ENCODE results near the gene GPR146. TPM values are rescaled to one million over a fixed set of nuclear protein-coding genes. Genes with fewer than 3 reads are reported as not detected.

Gene GPR146
- total and polyA plus RNA-seq, 9 of the 15 experiments (the other 6 are each of a cell fraction or from before 2014, with no cell fraction given) = 0.22 to 3.6 (median 0.64) TPM; not detected in 2

DNA sequence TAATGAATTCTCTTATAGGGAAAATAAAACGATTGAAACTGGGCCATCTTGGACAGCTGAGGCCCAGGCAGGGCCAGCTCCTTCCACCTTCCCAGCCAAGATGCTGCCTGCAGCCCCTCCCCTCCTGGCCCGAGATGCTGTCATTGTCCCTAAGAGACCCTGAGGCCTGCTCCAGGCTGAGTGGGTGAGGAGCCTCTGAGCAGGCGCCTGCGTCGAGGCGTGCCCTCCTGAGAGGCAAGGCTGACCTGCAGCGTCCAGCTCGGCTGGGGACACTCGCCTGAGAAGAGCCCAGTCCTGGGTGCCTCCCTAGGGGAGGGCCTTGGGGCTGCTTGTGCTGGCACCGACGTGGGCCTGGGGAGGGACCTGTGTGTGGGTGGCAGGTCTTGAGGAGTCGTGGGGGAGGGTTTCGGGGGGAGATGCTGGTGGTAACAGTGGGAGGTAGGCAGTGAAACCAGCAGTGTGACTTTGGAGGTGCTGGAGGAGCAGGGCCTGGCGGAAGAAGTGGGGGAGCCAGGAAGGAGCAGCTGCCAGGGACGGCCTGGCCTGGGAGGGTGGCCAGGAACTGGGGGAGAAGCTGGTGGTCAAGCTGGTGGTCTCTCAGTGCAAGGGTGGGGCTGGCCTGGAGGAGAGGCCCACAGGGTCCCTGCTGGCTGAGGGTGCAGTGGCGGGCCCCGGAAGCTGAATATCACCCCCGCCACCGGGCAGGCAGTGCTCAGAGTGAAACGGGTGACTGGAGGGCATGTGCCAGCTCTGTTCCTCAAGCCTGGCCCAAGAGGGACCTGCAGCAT, 7.9 kb downstream of the GPR146 start:
- Histone ChIP-seq H3K4me1 (replicated peaks in 1 of 2; ENCODE audit: control insufficient read depth in 2 of 2, insufficient read depth in 2 of 2, low read length in 2 of 2) (peaks cover 21 to 74% of the 10 kb centered on the region in 2 experiments), H3K27me3 (ENCODE audit: control insufficient read depth in 2 of 2, insufficient read depth in 2 of 2, low read length in 2 of 2) (no peaks in the 10 kb centered on the region), H3K9ac (ENCODE audit: insufficient read depth in 1 of 2, low read depth in 2 of 2, low read length in 2 of 2) (peak overlapping the region in 1 of 2 experiments; percentile 14; a peak in 1 of 4 replicates), H3K36me3 (ENCODE audit: control insufficient read depth, insufficient read depth, low read length) (no peaks in the 10 kb centered on the region), H2AFZ (ENCODE audit: low read depth, low read length) (no peak overlapping the region), H3K27ac (ENCODE audit: extremely low read depth, low read depth, low read length) (no peak overlapping the region), H4K20me1 (replicated peaks; ENCODE audit: control insufficient read depth, insufficient read depth, low read length) (no peaks in the 10 kb centered on the region; the same call in 1 of the 2 replicates), H3K79me2 (ENCODE audit: control insufficient read depth, insufficient read depth, low read length) (peaks cover 10% of the 10 kb centered on the region; the same call in 1 of the 3 replicates), H3K4me2 (ENCODE audit: insufficient read depth, low read length) (no peak overlapping the region), H3K9me3 (replicated peaks; ENCODE audit: control insufficient read depth, insufficient read depth, low read depth, low read length) (no peaks in the 10 kb centered on the region), H3K9me1 (ENCODE audit: control insufficient read depth, insufficient read depth, low read length) (no peaks in the 10 kb centered on the region), H3K4me3 (no peak overlapping the region)
- ATAC-seq = no peak
- CTCF ChIA-PET (ENCODE audit: low intra/inter-chr PET ratio) = no interaction called here
- TF ChIP-seq, protein P1, sequence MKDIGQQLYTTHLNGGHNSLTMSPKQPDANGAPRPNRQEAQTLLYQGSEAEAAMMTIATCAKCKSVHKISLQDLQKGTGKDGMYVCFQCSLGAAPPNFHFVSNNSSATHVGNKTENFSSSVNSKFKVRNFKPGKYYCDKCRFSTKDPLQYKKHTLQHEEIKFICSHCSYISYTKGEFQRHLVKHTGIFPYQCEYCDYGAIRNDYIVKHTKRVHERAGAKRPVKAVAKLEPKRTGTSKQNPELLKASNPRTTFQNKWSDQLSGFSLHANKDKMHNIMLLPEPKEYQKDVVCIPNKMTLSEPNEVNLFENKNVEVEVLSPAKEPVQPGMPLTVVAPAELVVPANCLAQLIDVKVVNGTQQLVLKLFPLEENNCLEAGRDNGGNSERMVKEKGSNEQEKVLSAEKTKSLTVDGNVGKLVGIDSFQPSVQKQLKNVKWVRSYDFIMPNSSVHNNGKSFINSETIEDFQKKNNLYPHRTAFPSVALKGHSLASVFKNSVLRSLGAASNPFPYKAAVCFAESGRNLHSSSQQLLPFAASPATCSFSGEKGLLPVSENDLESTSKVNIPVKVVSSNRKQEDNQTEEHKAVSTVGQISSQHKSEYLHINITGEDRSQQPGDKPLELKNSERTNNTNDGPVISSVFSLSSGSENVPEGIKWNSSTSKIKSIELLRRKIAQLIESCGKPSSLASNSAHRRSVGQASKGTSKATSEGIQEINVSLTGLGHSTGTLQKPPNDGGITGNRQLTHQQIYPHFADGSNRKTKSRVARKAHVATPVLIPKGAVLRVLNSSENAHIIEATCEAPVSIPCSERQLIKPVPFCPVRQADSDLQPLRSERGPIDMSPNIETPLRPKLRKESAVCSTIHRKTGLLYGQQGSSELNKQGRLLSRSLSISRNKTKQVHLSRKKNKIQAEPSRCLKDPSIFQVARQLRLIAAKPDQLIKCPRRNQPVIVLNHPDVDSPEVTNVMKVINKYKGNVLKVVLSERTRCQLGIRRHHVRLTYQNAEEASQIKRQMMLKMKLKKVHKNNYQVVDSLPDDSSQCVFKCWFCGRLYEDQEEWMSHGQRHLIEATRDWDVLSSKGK (CRISPR knock-in tag; IDR thresholded peaks at IDR 0.05) = no peak
- TF ChIP-seq HDAC8 (tag; IDR thresholded peaks at IDR 0.05) = no peak
- TF ChIP-seq SETDB1 (IDR thresholded peaks at IDR 0.05; ENCODE audit: low read length) = no peak
- TF ChIP-seq POLR2AphosphoS5 (IDR thresholded peaks at IDR 0.05; ENCODE audit: control insufficient read depth, insufficient read depth, low read depth, low read length) = no peak
- 79% methylated on average over 17 of the region's 20 CpGs for WGBS (ENCODE audit: insufficient coverage, low coverage, missing lambda C conversion rate)
- no peak for FAIRE-seq
- POLR2A ChIA-PET = interaction anchor here (0.6 kb wide), 2 partner anchors 13 to 365 kb away, joined by 3 to 5 read pairs; no protein-coding TSS in a partner anchor
- no TSS peak for BruUV-seq (replicated peaks)
- DNase-seq (ENCODE audit: extremely low read depth in 1 of 4, low spot score in 3 of 4) = no peak
- in situ Hi-C loops (cut with MboI) = no loop called here
- intact Hi-C loops (cut with micrococcal nuclease) = no loop called here
